Measurements from ENCODE around the gene STK4.
A peak's percentile ranks its signal among the peaks of the same experiment; 100 is the strongest.

STK4 gene

DNA sequence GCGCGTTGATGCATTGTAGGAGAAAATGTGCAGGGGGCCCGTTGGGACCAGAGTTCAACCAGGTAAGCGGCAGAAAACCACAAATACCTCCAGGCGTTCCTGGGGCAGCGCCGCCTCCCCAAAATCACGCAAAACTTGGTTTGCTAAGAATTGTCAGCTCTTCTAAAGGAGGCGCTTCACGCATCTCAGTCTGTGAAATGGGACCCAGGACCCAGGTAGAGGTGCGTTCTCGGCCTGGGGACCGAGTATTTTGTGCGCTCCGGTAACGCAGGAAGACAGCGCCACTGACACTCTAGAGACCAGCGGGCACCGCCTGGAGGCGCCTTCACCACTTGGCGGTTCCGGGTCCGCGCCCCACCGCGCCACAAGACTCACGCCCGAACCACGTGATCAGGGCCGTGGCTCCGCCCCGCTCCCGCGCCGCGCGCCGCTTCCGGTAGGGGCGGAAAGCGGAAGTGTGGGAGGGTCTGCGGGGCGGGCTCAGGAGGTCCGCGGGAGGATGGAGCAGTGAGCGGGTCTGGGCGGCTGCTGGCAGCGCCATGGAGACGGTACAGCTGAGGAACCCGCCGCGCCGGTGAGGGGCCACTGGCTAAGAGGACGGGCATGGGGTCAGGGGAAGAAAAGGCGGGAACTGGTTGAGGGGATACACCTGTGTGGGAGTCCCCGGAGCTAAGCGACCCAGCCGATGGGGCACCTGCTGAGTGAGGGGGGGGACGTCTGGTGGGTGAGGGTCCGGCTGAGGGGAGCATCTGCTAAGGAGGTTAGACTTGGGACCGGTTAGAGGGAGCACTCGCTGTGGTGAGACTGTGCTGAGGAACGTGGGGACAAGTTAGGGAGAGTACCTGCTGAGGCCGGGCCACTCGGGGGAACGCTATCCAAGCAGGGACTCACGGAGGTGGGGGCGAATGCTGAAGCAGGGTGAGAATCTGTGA lies at the start of gene STK4:
Gene STK4 (plus strand): TSS at position 483 of the 932 bp plus-strand sequence. CDS start 57 bp downstream, at position 540.
- peak; percentile 87 to 89 for DNase-seq

- no peak for DNase-seq
Measured at GRCh38 chr20:44916586-44916985, 49.7 kb upstream of the STK4 start.

- no peak for DNase-seq
Measured at GRCh38 chr20:44917399-44917798, 48.9 kb upstream of the STK4 start.

- DNase-seq: no peak
Measured at GRCh38 chr20:44918342-44918741, 48.0 kb upstream of the STK4 start.

DNA sequence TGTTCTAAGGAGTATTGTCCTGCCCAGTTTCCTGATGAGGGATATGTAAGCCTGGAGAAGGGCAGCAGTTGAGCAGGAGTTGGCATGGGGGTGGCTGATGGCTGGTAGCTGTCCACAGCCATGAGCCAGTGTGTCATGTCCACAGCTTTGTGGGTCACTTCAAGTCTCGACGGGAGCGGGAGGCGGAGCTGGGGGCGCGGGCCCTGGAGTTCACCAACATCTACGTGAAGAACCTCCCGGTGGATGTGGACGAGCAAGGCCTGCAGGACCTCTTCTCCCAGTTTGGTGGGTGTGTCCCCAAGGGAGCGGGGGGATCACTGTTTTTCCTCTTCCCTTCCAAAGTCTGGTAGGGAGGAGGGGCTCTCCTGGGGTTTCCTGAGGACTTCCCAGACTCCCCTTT lies 47.6 kb upstream of the STK4 start:
- DNase-seq: no peak

GRCh38 chr20:44921447-44921846 lies 44.9 kb upstream of the STK4 start:
- no peak for DNase-seq

- no peak for DNase-seq
Measured at GRCh38 chr20:44924541-44924940, 41.8 kb upstream of the STK4 start.

- DNase-seq: no peak
Measured at GRCh38 chr20:44928595-44928994, 37.7 kb upstream of the STK4 start.

DNA sequence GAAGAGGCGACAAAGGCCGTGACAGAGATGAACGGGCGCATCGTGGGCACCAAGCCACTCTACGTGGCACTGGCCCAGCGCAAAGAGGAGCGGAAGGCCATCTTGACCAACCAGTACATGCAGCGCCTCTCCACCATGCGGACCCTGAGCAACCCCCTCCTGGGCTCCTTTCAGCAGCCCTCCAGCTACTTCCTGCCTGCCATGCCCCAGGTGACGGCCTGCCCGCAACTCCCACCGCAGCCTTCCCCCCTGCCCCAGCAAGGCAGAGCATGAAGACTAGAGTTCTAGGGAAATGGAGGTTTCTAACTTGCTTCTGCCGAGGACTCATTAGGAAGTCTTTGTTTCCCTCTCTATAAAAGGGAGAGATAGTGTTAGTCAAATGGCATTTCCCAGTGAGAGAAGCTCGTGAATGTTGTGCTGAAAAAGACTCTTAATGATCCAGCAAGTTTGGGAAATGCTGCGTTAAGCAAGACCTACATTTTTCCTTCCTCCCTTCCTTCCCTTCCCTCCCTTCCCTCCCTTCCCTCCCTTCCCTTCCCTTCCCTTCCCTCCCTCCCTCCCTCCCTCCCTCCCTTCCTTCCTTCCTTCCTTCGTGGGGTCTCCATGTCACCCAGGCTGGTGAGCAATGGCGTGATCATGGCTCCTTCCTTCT lies 35.7 kb upstream of the STK4 start:
- no peak for DNase-seq

DNA sequence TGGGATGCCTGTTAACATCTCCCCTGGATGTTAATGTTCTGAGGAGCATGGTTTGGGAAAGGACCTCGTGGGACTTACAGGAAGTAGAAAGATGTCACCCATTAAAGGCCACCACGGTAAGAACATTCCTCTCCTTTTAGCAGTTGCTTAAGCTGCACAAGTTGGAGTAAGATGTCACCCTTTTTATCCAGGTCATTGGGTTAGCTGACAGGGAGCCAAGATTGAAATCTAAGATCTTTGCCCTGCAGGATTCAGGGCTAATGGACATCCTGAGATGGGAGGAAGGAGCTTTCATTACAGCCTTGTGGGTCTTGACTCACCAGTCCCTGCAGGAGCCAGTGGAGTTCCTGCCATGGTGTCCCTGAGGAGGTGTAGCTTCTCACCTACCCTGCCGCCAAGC lies 34.4 kb upstream of the STK4 start:
- no peak for DNase-seq

DNA sequence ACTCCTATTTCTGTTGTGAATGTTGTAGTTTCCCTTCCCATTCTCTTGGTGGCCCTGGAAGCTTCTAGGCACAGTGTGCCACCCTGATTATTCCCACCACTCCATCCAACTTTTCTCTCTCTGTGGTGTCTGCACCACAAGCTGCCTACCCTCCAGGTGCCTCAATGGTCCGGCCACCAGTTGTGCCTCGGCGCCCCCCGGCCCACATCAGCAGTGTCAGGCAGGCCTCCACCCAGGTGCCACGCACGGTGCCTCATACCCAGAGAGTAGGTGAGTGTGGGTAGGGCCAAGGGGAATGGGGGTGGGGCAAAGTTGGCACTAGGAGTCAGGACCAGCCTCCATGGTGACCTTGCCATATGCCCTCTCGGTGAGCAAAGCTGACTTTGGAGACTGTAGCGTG lies 33.4 kb upstream of the STK4 start:
- DNase-seq: no peak

DNA sequence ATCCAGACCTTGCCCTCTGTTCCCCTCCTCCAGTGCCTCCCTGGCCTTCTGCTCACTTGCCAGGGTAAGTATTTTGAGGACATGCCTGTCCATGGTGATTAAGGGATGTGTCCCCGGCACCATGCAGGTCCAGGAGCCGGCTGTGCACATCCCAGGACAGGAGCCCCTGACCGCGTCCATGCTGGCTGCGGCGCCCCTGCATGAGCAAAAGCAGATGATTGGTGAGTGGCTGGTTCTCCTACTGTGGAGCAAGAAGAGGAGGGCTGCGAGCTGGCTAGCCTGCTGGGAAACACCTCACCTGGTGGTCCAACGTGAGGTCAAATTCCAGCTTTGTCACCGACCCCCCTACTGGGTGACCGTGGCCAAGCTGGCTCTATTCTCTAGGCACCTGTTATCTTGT lies 29.8 kb upstream of the STK4 start:
- no peak for DNase-seq

DNA sequence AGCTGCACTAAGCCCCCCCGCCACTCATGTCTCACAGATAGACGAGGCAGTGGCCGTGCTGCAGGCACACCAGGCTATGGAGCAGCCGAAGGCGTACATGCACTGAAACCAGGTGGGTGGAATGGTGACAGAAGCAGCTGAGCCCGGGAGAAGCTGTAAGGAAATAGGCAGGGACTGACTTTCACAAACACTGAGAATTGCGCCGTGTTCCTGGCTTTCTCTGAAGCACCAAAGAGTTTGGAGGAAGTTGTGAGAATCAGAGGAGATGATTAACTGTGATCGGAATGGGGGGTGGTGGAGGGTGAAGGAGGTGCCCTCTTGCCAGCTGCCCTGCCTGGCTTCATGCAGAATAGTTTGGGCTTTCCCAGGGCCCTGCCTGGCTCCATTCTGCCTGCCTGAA lies 27.7 kb upstream of the STK4 start:
- DNase-seq: no peak

- no peak for DNase-seq
Measured at GRCh38 chr20:44941120-44941691, 25.1 kb upstream of the STK4 start.

GRCh38 chr20:44942264-44942973 lies 23.9 kb upstream of the STK4 start:
- DNase-seq: no peak

GRCh38 chr20:44943828-44944227 lies 22.5 kb upstream of the STK4 start:
- no peak for DNase-seq

GRCh38 chr20:44945261-44945660 lies 21.1 kb upstream of the STK4 start:
- no peak for DNase-seq

- DNase-seq: no peak
Measured at GRCh38 chr20:44946271-44946852, 19.9 kb upstream of the STK4 start.

DNA sequence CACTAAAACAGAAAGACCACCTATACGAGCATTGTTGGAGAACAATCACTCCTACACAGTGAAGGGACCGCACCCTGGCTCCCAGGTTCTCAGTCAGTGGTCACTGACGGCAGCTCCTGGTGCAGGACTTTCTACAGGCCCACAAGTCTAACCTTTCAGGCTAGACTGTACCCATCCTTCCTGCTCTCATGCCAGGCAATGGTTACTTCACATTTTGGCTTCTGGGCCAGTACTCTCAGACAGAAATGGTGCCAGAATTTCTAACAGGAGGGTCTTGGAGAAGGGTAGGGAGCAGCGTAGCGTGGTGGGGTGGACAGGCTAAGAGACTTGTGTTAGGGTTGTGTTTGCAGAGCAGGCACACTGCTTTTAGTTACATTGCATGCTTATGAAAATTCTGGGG lies 18.2 kb upstream of the STK4 start:
- DNase-seq: no peak

DNA sequence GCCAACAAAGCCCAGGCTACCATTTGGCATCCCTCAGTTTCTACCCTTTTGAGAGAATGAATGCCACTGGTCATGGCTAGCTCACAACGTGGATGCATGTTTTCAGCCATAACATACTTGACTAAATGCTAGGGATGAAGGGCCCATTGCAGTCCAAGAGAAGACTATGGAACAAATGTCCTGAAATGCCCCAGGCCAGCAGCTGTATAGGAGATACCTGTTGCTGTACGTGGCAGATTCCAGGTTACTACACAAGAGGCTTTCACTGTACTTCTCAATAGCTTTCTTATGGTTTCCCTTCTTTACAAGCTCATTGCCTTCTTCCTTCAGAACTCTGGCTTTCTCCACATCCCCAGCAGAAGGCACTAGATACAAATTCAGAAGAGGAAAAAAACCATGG lies 17.8 kb upstream of the STK4 start:
- DNase-seq: no peak

DNA sequence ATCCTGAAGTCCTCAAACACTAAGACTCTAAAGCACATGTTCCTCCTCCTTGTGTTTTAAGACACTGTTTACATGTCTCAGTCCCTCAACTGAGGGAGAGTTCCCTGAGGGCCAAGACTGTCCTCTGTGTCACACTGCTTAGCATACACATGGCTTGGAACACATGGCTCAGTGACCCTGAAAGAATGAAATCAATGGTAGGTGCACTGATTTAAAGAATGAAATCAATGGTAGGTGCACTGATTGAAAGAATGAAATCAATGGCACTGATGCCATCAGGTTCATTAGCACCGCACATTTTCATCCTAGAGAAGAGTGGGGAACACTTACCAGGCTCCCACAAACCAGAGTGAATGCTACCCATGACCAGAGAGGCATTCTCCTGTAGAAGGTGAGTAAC lies 15.9 kb upstream of the STK4 start:
- no peak for DNase-seq

DNA sequence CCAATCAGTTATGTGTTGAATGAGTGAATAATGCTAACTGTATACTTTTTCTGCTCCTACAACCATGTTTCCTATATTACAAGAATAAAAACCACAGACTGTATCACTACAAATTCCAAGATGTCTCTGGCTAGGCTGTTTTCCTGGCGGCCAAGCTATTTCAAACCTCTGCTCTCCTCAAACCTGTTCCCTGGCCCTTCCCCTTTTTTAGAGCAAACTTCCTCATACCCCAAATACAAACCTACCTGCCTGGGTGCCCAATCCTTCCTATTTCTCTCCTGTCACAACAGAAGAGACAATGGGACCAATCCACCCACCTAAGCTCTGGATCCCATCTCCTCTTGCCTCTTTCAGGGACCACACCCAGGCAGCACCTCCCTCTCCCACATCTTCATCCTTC lies 13.6 kb upstream of the STK4 start:
- no peak for DNase-seq

DNA sequence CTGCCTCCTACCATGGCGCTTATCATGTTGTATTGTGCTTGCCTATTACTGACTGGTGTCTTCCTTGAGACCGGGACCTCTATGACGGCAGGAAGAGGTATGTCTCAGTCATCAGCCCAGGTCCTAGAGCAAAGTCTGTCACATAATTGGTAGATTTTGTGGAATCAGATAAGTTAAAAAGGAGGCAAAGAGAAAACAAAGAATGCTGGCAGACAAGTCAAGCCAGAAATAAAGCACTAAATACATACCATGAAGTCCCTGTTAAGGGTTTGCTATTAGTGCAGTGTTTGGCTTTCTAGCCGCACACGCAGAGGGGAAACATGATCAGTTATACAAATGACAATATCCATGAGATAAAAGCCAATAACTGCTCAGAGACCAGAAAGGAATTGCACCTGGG lies 12.1 kb upstream of the STK4 start:
- DNase-seq: no peak
